ENCODE data around the gene ARL4D. TPM values are rescaled to one million over a fixed set of nuclear protein-coding genes. Genes with fewer than 3 reads are reported as not detected.

Gene ARL4D
- total and polyA plus RNA-seq, 2 of the 4 experiments (the other 2 are of a cell fraction): 12.5 to 30.7 TPM

DNA sequence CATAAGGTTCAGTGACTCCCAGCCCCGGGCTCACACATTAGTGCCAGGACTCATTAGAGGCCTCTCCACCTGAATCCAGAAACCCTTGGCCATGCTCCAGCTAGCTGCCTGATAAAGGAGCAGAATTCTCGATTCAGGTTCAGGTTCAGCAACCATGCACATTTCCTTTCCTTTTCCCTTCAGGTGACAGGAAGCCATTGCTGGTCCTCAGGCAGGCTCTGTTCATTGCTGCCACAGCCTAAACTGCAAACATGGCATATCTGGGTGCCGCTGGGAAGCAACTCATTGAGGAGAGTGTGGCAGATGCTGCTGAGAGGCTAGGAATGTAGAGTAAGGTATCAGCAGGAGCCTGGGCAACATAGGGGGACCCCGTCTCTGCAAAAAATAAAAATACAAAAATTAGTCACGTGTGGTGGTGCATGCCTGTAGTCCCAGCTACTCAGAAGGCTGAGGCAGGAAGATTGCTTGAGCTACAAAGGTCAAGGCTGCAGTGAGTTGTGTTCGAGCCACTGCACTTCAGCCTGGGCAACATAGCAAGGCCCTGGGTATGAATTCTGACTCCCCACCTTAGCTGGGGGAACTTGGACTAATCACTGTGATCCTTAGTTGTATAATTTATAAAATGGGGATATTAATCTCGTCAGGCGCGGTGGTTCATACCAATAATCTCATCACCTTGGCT is 28.7 kb downstream of the ARL4D start:
- Histone ChIP-seq H4K91ac (ENCODE audit: insufficient read depth, low read depth, low read length) (no peak overlapping the region), H3K23ac (ENCODE audit: low read depth, low read length) (no peak overlapping the region), H3K36me3 (ENCODE audit: control insufficient read depth, insufficient read depth, low read length) (no peaks in the 10 kb centered on the region), H3K9me1 (ENCODE audit: insufficient read depth, low read length) (no peaks in the 10 kb centered on the region), H4K20me1 (ENCODE audit: insufficient read depth, low read length) (no peaks in the 10 kb centered on the region), H3K4me1 (ENCODE audit: control insufficient read depth, insufficient read depth, low read length) (peaks cover 7% of the 10 kb centered on the region), H2AK5ac (ENCODE audit: low read depth, low read length) (no peak overlapping the region), H3K9ac (ENCODE audit: low read depth, low read length) (no peak overlapping the region), H2AFZ (replicated peaks; ENCODE audit: low read length, poor library complexity) (no peak overlapping the region), H4K8ac (ENCODE audit: low read depth in 2 of 2, low read length in 2 of 2) (no peak overlapping the region), H2BK15ac (ENCODE audit: low read depth, low read length) (no peak overlapping the region; the same call in 2 of the 3 replicates), H3K14ac (replicated peaks; ENCODE audit: low read depth, low read length) (no peak overlapping the region), H3K27me3 (ENCODE audit: control insufficient read depth, insufficient read depth, low read length) (peaks cover 7% of the 10 kb centered on the region), H2BK5ac (ENCODE audit: low read depth, low read length, poor library complexity, severe bottlenecking) (no peak overlapping the region), H2BK120ac (ENCODE audit: low read depth, low read length) (no peak overlapping the region), H3K4me2 (ENCODE audit: low read depth, low read length) (no peak overlapping the region), H3K4me3 (ENCODE audit: insufficient read depth, low read depth, low read length) (no peak overlapping the region), H2BK20ac (ENCODE audit: low read depth, low read length) (no peak overlapping the region), H3K27ac (ENCODE audit: insufficient read depth, low read length) (no peak overlapping the region), H3K79me1 (ENCODE audit: low read depth in 1 of 2, low read length in 2 of 2) (no peaks in the 10 kb centered on the region), H3K9me3 (ENCODE audit: control insufficient read depth, insufficient read depth, low read length) (no peaks in the 10 kb centered on the region), H3K18ac (ENCODE audit: low read depth, low read length) (no peak overlapping the region), H3K4ac (ENCODE audit: low read depth, low read length) (no peak overlapping the region), H3K56ac (ENCODE audit: extremely low read depth, insufficient read depth, low read length) (no peak overlapping the region), H4K5ac (ENCODE audit: low read depth, low read length) (no peak overlapping the region), H2AK9ac (replicated peaks; ENCODE audit: low read depth, low read length, poor library complexity) (no peak overlapping the region)
- in situ Hi-C loops (cut with MboI; ENCODE audit: low sequenced_read_pairs) (no loop called here), intact Hi-C loops (cut with micrococcal nuclease) (loop anchor here (1.0 to 5.0 kb wide), 2 partner anchors 33 to 50 kb away; no protein-coding TSS in a partner anchor), dilution Hi-C loops (cut with HindIII; ENCODE audit: low sequenced_read_pairs, unreplicated experiment) (no loop called here)
- no peak for TF ChIP-seq MAZ (IDR thresholded peaks at IDR 0.05; ENCODE audit: borderline replicate concordance, low read depth, low read length)
- no peak for TF ChIP-seq RFX5 (IDR thresholded peaks at IDR 0.05; ENCODE audit: low read depth, low read length)
- TF ChIP-seq MXI1 (IDR thresholded peaks at IDR 0.05; ENCODE audit: borderline replicate concordance, low read depth, low read length): no peak
- TF ChIP-seq, protein P1, sequence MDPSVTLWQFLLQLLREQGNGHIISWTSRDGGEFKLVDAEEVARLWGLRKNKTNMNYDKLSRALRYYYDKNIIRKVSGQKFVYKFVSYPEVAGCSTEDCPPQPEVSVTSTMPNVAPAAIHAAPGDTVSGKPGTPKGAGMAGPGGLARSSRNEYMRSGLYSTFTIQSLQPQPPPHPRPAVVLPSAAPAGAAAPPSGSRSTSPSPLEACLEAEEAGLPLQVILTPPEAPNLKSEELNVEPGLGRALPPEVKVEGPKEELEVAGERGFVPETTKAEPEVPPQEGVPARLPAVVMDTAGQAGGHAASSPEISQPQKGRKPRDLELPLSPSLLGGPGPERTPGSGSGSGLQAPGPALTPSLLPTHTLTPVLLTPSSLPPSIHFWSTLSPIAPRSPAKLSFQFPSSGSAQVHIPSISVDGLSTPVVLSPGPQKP (IDR thresholded peaks at IDR 0.05; ENCODE audit: borderline replicate concordance, low read depth, low read length): no peak
- TF ChIP-seq MAFK (IDR thresholded peaks at IDR 0.05; ENCODE audit: low read depth, low read length): no peak
- no peak for TF ChIP-seq NFE2L2 (IDR thresholded peaks at IDR 0.05; ENCODE audit: low read depth, low read length)
- TF ChIP-seq, protein P2, sequence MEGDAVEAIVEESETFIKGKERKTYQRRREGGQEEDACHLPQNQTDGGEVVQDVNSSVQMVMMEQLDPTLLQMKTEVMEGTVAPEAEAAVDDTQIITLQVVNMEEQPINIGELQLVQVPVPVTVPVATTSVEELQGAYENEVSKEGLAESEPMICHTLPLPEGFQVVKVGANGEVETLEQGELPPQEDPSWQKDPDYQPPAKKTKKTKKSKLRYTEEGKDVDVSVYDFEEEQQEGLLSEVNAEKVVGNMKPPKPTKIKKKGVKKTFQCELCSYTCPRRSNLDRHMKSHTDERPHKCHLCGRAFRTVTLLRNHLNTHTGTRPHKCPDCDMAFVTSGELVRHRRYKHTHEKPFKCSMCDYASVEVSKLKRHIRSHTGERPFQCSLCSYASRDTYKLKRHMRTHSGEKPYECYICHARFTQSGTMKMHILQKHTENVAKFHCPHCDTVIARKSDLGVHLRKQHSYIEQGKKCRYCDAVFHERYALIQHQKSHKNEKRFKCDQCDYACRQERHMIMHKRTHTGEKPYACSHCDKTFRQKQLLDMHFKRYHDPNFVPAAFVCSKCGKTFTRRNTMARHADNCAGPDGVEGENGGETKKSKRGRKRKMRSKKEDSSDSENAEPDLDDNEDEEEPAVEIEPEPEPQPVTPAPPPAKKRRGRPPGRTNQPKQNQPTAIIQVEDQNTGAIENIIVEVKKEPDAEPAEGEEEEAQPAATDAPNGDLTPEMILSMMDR (conservative IDR thresholded peaks at IDR 0.05; ENCODE audit: low read depth, low read length): no peak
- TF ChIP-seq RCOR1 (IDR thresholded peaks at IDR 0.05; ENCODE audit: insufficient replicate concordance, low read length): no peak
- no peak for TF ChIP-seq RAD21 (IDR thresholded peaks at IDR 0.05; ENCODE audit: low read length)
- no peak for TF ChIP-seq CEBPB (IDR thresholded peaks at IDR 0.05; ENCODE audit: low read depth, low read length)
- TF ChIP-seq BHLHE40 (IDR thresholded peaks at IDR 0.05; ENCODE audit: low read depth, low read length): no peak
- TF ChIP-seq, protein P3, sequence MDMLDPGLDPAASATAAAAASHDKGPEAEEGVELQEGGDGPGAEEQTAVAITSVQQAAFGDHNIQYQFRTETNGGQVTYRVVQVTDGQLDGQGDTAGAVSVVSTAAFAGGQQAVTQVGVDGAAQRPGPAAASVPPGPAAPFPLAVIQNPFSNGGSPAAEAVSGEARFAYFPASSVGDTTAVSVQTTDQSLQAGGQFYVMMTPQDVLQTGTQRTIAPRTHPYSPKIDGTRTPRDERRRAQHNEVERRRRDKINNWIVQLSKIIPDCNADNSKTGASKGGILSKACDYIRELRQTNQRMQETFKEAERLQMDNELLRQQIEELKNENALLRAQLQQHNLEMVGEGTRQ (IDR thresholded peaks at IDR 0.05; ENCODE audit: low read depth, low read length): no peak
- TF ChIP-seq SMC3 (IDR thresholded peaks at IDR 0.05; ENCODE audit: low read depth, low read length): no peak
- no peak for TF ChIP-seq CHD1 (IDR thresholded peaks at IDR 0.05; ENCODE audit: low read depth, low read length)
- TF ChIP-seq POLR2A (IDR thresholded peaks at IDR 0.05; ENCODE audit: low read depth, low read length): no peak
- TF ChIP-seq FOS (IDR thresholded peaks at IDR 0.05; ENCODE audit: low read depth, low read length): no peak
- POLR2A ChIA-PET (ENCODE audit: unreplicated experiment): no interaction called here
- ATAC-seq (ENCODE audit: low read depth): no peak
- DNase-seq: no peak
- no TSS peak for BruUV-seq (replicated peaks)
- CTCF ChIA-PET: interaction anchor here (3.2 kb wide), 1 partner anchor 56 kb away, joined by 10 read pairs; the partner anchor contains the start of gene DHX8
- WGBS, 2 experiments (ENCODE audit: extremely low coverage in 2 of 2, insufficient read length in 1 of 2): 84% methylated on average over 4 of the region's 9 CpGs; no CpG with 5 or more reads in 1 of the 2 experiments
